SU-DHL-6 (cell line): ENCODE results near the gene QKI.

Experiments used
- EZH2phosphoT487 ChIP-seq: fragments of 200-600 bp; sonication (generic), shearing (Covaris generic); conservative IDR thresholded peaks from 2 replicates; pipeline ENCODE4 v1.6.1; 2018; ENCODE audit warnings: mild to moderate bottlenecking, antibody characterized with exemption, low read length, moderate library complexity, mixed read lengths
- TF ChIP-seq, protein P1 (sequence below): fragments of 200-600 bp; sonication (generic); IDR thresholded peaks from one replicate; pipeline ENCODE4 v1.5.1; 2017; ENCODE audit warnings: antibody characterized with exemption, mild to moderate bottlenecking, low read length, moderate library complexity; ENCODE audit not compliant: insufficient read depth, poor library complexity, severe bottlenecking

GRCh38 chr6:163367497-163368183, 46.9 kb upstream of the QKI start:
- TF ChIP-seq, protein P1, sequence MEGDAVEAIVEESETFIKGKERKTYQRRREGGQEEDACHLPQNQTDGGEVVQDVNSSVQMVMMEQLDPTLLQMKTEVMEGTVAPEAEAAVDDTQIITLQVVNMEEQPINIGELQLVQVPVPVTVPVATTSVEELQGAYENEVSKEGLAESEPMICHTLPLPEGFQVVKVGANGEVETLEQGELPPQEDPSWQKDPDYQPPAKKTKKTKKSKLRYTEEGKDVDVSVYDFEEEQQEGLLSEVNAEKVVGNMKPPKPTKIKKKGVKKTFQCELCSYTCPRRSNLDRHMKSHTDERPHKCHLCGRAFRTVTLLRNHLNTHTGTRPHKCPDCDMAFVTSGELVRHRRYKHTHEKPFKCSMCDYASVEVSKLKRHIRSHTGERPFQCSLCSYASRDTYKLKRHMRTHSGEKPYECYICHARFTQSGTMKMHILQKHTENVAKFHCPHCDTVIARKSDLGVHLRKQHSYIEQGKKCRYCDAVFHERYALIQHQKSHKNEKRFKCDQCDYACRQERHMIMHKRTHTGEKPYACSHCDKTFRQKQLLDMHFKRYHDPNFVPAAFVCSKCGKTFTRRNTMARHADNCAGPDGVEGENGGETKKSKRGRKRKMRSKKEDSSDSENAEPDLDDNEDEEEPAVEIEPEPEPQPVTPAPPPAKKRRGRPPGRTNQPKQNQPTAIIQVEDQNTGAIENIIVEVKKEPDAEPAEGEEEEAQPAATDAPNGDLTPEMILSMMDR: no peak
- TF ChIP-seq EZH2phosphoT487: no peak
